D341Med (cell line): ENCODE data around the gene C5orf58.
"Not testable (repeated sequence)": the region's sequence is repeated elsewhere in the genome, so short reads cannot be mapped to it uniquely, and the experiment has no call there.

ENCODE experiments used
- DNase-seq: peaks from one replicate; pipeline ENCODE4 v3.0.0; 2012; ENCODE audit warnings: low spot score

C5orf58 gene

GRCh38 chr5:170223906-170224305, 8.9 kb upstream of the C5orf58 start:
- no peak for DNase-seq

GRCh38 chr5:170225326-170226128, 7.3 kb upstream of the C5orf58 start:
- peak; percentile 23 for DNase-seq

GRCh38 chr5:170226129-170226615, 6.6 kb upstream of the C5orf58 start:
- DNase-seq: no peak

GRCh38 chr5:170226661-170227060, 6.1 kb upstream of the C5orf58 start:
- DNase-seq: no peak

GRCh38 chr5:170228762-170229435, 3.9 kb upstream of the C5orf58 start:
- no peak for DNase-seq

- no peak for DNase-seq
Measured at GRCh38 chr5:170233358-170233892, 640 bp downstream of the C5orf58 start.

GRCh38 chr5:170235876-170236864, 3.4 kb downstream of the C5orf58 start:
- DNase-seq: no peak

GRCh38 chr5:170238456-170239196, 5.8 kb downstream of the C5orf58 start:
- no peak for DNase-seq

- not testable (repeated sequence) for DNase-seq
Measured at GRCh38 chr5:170245436-170245835, 12.7 kb downstream of the C5orf58 start.

GRCh38 chr5:170246126-170246870, 13.5 kb downstream of the C5orf58 start:
- no peak for DNase-seq

- DNase-seq: no peak
Measured at GRCh38 chr5:170247363-170247762, 14.6 kb downstream of the C5orf58 start.

GRCh38 chr5:170248172-170248930, 15.6 kb downstream of the C5orf58 start:
- no peak for DNase-seq

- not testable (repeated sequence) for DNase-seq
Measured at GRCh38 chr5:170248931-170249227, 16.1 kb downstream of the C5orf58 start.

- no peak for DNase-seq
Measured at GRCh38 chr5:170249355-170249754, 16.6 kb downstream of the C5orf58 start.

GRCh38 chr5:170250810-170251317, 18.1 kb downstream of the C5orf58 start:
- no peak for DNase-seq

- no peak for DNase-seq
Measured at GRCh38 chr5:170251462-170251861, 18.7 kb downstream of the C5orf58 start.

- no peak for DNase-seq
Measured at GRCh38 chr5:170252109-170252508, 19.3 kb downstream of the C5orf58 start.

- DNase-seq: no peak
Measured at GRCh38 chr5:170252720-170253350, 20.1 kb downstream of the C5orf58 start.

GRCh38 chr5:170254056-170254455, 21.3 kb downstream of the C5orf58 start:
- DNase-seq: no peak
